Neutrophil (primary cell): ENCODE data around the gene COL2A1.

Experiments
- H3K27ac ChIP-seq: fragments of 200-600 bp; sonication (generic); 2 replicates; pipeline ENCODE4 v1.5.1; 2016; ENCODE audit warnings: mild to moderate bottlenecking, moderate library complexity
- H3K27me3 ChIP-seq: fragments of 200-600 bp; sonication (generic); 2 replicates; pipeline ENCODE4 v1.6.0; 2016; ENCODE audit warnings: mild to moderate bottlenecking
- H3K36me3 ChIP-seq: fragments of 200-600 bp; sonication (generic); 2 replicates; pipeline ENCODE4 v1.5.1; 2017
- H3K4me1 ChIP-seq, 2 experiments: fragments of 200-600 bp in 1 of 2; sonication (generic) in 1 of 2; 1 replicate in 1 of 2; 2 replicates in 1 of 2; pipeline versions ENCODE4 v1.5.1 to v1.6.1; 2013 to 2016; ENCODE audit warnings: low read depth in 1 of 2, low read length in 1 of 2, mild to moderate bottlenecking in 1 of 2, moderate library complexity in 1 of 2; ENCODE audit not compliant: control insufficient read depth in 1 of 2, insufficient read depth in 1 of 2
- H3K4me3 ChIP-seq, 2 experiments: fragments of 200-600 bp in 1 of 2; sonication (generic) in 1 of 2; 1 replicate in 1 of 2; 2 replicates in 1 of 2; pipeline ENCODE4 v1.5.1; 2013 to 2016; ENCODE audit warnings: low read depth in 1 of 2, low read length in 1 of 2, mild to moderate bottlenecking in 1 of 2, moderate library complexity in 1 of 2
- H3K9me3 ChIP-seq: fragments of 200-600 bp; sonication (generic); 2 replicates; pipeline ENCODE4 v1.5.1; 2016
- CTCF ChIP-seq: fragments of 200-600 bp; sonication (generic); IDR thresholded peaks from 2 replicates; pipeline ENCODE4 v1.5.1; 2016; ENCODE audit warnings: antibody characterized with exemption

The COL2A1 gene

GRCh38 chr12:47950856-47951468, 53.3 kb downstream of the COL2A1 start:
- no peaks in the 10 kb centered on the region for H3K9me3 ChIP-seq
- H3K36me3 ChIP-seq, result no peaks in the 10 kb centered on the region
- H3K4me1 ChIP-seq, result peaks cover 16 to 17% of the 10 kb centered on the region in 2 experiments
- H3K4me3 ChIP-seq, result no peak overlapping the region
- H3K27ac ChIP-seq, result no peak overlapping the region
- no peak for TF ChIP-seq CTCF
- H3K27me3 ChIP-seq, result peaks cover 5% of the 10 kb centered on the region

GRCh38 chr12:47949441-47950341, 54.6 kb downstream of the COL2A1 start:
- Histone ChIP-seq H3K4me1 (peaks cover 16 to 20% of the 10 kb centered on the region in 2 experiments), H3K9me3 (no peaks in the 10 kb centered on the region), H3K4me3 (no peak overlapping the region), H3K36me3 (no peaks in the 10 kb centered on the region), H3K27ac (no peak overlapping the region), H3K27me3 (peaks cover 5% of the 10 kb centered on the region)
- TF ChIP-seq CTCF, result peak; percentile 79

- peaks cover 17% of the 10 kb centered on the region for H3K27me3 ChIP-seq
- peak overlapping the region in 1 of 2 experiments; percentile 17 for H3K4me3 ChIP-seq
- H3K9me3 ChIP-seq, result no peaks in the 10 kb centered on the region
- peak overlapping the region; percentile 77 for H3K27ac ChIP-seq
- peaks cover 16 to 20% of the 10 kb centered on the region in 2 experiments for H3K4me1 ChIP-seq
- H3K36me3 ChIP-seq, result no peaks in the 10 kb centered on the region
- no peak for TF ChIP-seq CTCF
Measured at GRCh38 chr12:47947341-47947740, 56.9 kb downstream of the COL2A1 start.

GRCh38 chr12:47946413-47947323, 57.6 kb downstream of the COL2A1 start:
- Histone ChIP-seq H3K4me3 (peak overlapping the region; percentile 17 to 34), H3K9me3 (no peaks in the 10 kb centered on the region), H3K36me3 (no peaks in the 10 kb centered on the region), H3K27ac (peak overlapping the region; percentile 77), H3K4me1 (peaks cover 16 to 20% of the 10 kb centered on the region in 2 experiments), H3K27me3 (peaks cover 24% of the 10 kb centered on the region)
- no peak for TF ChIP-seq CTCF

GRCh38 chr12:47945341-47945728, 58.9 kb downstream of the COL2A1 start:
- peaks cover 23% of the 10 kb centered on the region for H3K27me3 ChIP-seq
- H3K36me3 ChIP-seq, result no peaks in the 10 kb centered on the region
- H3K9me3 ChIP-seq, result no peaks in the 10 kb centered on the region
- H3K27ac ChIP-seq, result no peak overlapping the region
- H3K4me3 ChIP-seq, result no peak overlapping the region
- H3K4me1 ChIP-seq, result peaks cover 16 to 20% of the 10 kb centered on the region in 2 experiments
- TF ChIP-seq CTCF, result no peak
